Measurements from ENCODE around the gene F5. TPM values are rescaled to one million over a fixed set of nuclear protein-coding genes. Genes with fewer than 3 reads are reported as not detected.
"Not testable (repeated sequence)": the region's sequence is repeated elsewhere in the genome, so short reads cannot be mapped to it uniquely, and the experiment has no call there.

The F5 gene
- total RNA-seq, 2 experiments from 2014 or later: 39.7 to 40.1 TPM

GRCh38 chr1:169513208-169513607 lies 73.1 kb downstream of the F5 start:
- DNase-seq: no peak
- H3K27ac Mint-ChIP-seq: no peak overlapping the region
- H3K36me3 Mint-ChIP-seq: peaks cover 49% of the 10 kb centered on the region
- no peak overlapping the region for H3K4me3 Mint-ChIP-seq
- peaks cover 4% of the 10 kb centered on the region for H3K4me1 Mint-ChIP-seq
- H3K9me3 Mint-ChIP-seq: no peaks in the 10 kb centered on the region
- no peaks in the 10 kb centered on the region for H3K27me3 Mint-ChIP-seq

GRCh38 chr1:169511316-169512005 lies 74.8 kb downstream of the F5 start:
- Mint-ChIP-seq H3K27ac (no peak overlapping the region), H3K4me3 (no peak overlapping the region), H3K36me3 (peaks cover 34% of the 10 kb centered on the region), H3K27me3 (no peaks in the 10 kb centered on the region), H3K9me3 (no peaks in the 10 kb centered on the region), H3K4me1 (peaks cover 4% of the 10 kb centered on the region)
- no peak for DNase-seq

- Mint-ChIP-seq H3K36me3 (peaks cover 24% of the 10 kb centered on the region), H3K4me1 (peaks cover 4% of the 10 kb centered on the region), H3K27me3 (no peaks in the 10 kb centered on the region), H3K4me3 (no peak overlapping the region), H3K9me3 (no peaks in the 10 kb centered on the region), H3K27ac (no peak overlapping the region)
- no peak for DNase-seq
Observed at GRCh38 chr1:169510060-169510459, 76.2 kb downstream of the F5 start.

GRCh38 chr1:169509354-169509753 lies 76.9 kb downstream of the F5 start:
- Mint-ChIP-seq H3K4me3 (no peak overlapping the region), H3K27ac (no peak overlapping the region), H3K4me1 (peaks cover 4% of the 10 kb centered on the region), H3K27me3 (no peaks in the 10 kb centered on the region), H3K9me3 (no peaks in the 10 kb centered on the region), H3K36me3 (peaks cover 18% of the 10 kb centered on the region)
- DNase-seq: no peak

GRCh38 chr1:169508432-169509338 lies 77.6 kb downstream of the F5 start:
- peaks cover 4% of the 10 kb centered on the region for H3K4me1 Mint-ChIP-seq
- no peak overlapping the region for H3K4me3 Mint-ChIP-seq
- H3K27ac Mint-ChIP-seq: no peak overlapping the region
- no peaks in the 10 kb centered on the region for H3K27me3 Mint-ChIP-seq
- H3K9me3 Mint-ChIP-seq: no peaks in the 10 kb centered on the region
- DNase-seq: no peak
- H3K36me3 Mint-ChIP-seq: peaks cover 18% of the 10 kb centered on the region

- no peak overlapping the region for H3K4me3 Mint-ChIP-seq
- peaks cover 2% of the 10 kb centered on the region for H3K9me3 Mint-ChIP-seq
- H3K27ac Mint-ChIP-seq: no peak overlapping the region
- H3K4me1 Mint-ChIP-seq: peaks cover 4% of the 10 kb centered on the region
- H3K27me3 Mint-ChIP-seq: no peaks in the 10 kb centered on the region
- H3K36me3 Mint-ChIP-seq: peaks cover 19% of the 10 kb centered on the region
- no peak for DNase-seq
Observed at GRCh38 chr1:169507413-169507812, 78.9 kb downstream of the F5 start.

- not testable (repeated sequence) for H3K4me3 Mint-ChIP-seq, H3K27me3 Mint-ChIP-seq, H3K27ac Mint-ChIP-seq, H3K4me1 Mint-ChIP-seq, H3K9me3 Mint-ChIP-seq, DNase-seq
- H3K36me3 Mint-ChIP-seq: peaks cover 17% of the 10 kb centered on the region
Observed at GRCh38 chr1:169503601-169504000, 82.7 kb downstream of the F5 start.

- H3K9me3 Mint-ChIP-seq: peaks cover 2% of the 10 kb centered on the region
- peaks cover 14% of the 10 kb centered on the region for H3K27me3 Mint-ChIP-seq
- no peak overlapping the region for H3K27ac Mint-ChIP-seq
- H3K36me3 Mint-ChIP-seq: peaks cover 24% of the 10 kb centered on the region
- H3K4me3 Mint-ChIP-seq: no peak overlapping the region
- H3K4me1 Mint-ChIP-seq: no peaks in the 10 kb centered on the region
- DNase-seq: no peak
Observed at GRCh38 chr1:169499807-169500206, 86.5 kb downstream of the F5 start.

- Mint-ChIP-seq H3K27me3 (peaks cover 14% of the 10 kb centered on the region), H3K36me3 (peaks cover 16% of the 10 kb centered on the region), H3K4me3 (no peak overlapping the region), H3K4me1 (no peaks in the 10 kb centered on the region), H3K27ac (no peak overlapping the region), H3K9me3 (no peaks in the 10 kb centered on the region)
- no peak for DNase-seq
Observed at GRCh38 chr1:169497317-169497716, 89.0 kb downstream of the F5 start.

GRCh38 chr1:169495916-169496315 lies 90.4 kb downstream of the F5 start:
- DNase-seq: no peak
- peaks cover 14% of the 10 kb centered on the region for H3K27me3 Mint-ChIP-seq
- H3K4me3 Mint-ChIP-seq: no peak overlapping the region
- no peaks in the 10 kb centered on the region for H3K4me1 Mint-ChIP-seq
- H3K9me3 Mint-ChIP-seq: no peaks in the 10 kb centered on the region
- H3K36me3 Mint-ChIP-seq: peaks cover 8% of the 10 kb centered on the region
- no peak overlapping the region for H3K27ac Mint-ChIP-seq

- Mint-ChIP-seq H3K4me1 (no peaks in the 10 kb centered on the region), H3K36me3 (peaks cover 8% of the 10 kb centered on the region), H3K27ac (no peak overlapping the region), H3K4me3 (no peak overlapping the region), H3K27me3 (peaks cover 14% of the 10 kb centered on the region), H3K9me3 (no peaks in the 10 kb centered on the region)
- no peak for DNase-seq
Observed at GRCh38 chr1:169495046-169495775, 91.1 kb downstream of the F5 start.

- peaks cover 2% of the 10 kb centered on the region for H3K4me1 Mint-ChIP-seq
- H3K27me3 Mint-ChIP-seq: peaks cover 14% of the 10 kb centered on the region
- no peak overlapping the region for H3K4me3 Mint-ChIP-seq
- no peak overlapping the region for H3K27ac Mint-ChIP-seq
- peaks cover 10% of the 10 kb centered on the region for H3K36me3 Mint-ChIP-seq
- H3K9me3 Mint-ChIP-seq: no peaks in the 10 kb centered on the region
- DNase-seq: no peak
Observed at GRCh38 chr1:169494343-169494742, 91.9 kb downstream of the F5 start.

GRCh38 chr1:169493251-169493650 lies 93.0 kb downstream of the F5 start:
- DNase-seq: no peak
- Mint-ChIP-seq H3K9me3 (no peaks in the 10 kb centered on the region), H3K4me3 (no peak overlapping the region), H3K27me3 (peaks cover 9% of the 10 kb centered on the region), H3K36me3 (peaks cover 5% of the 10 kb centered on the region), H3K27ac (no peak overlapping the region), H3K4me1 (peaks cover 9% of the 10 kb centered on the region)

GRCh38 chr1:169491845-169492281 lies 94.4 kb downstream of the F5 start:
- DNase-seq: no peak
- H3K4me3 Mint-ChIP-seq: no peak overlapping the region
- no peak overlapping the region for H3K27ac Mint-ChIP-seq

GRCh38 chr1:169488157-169488556 lies 98.1 kb downstream of the F5 start:
- Mint-ChIP-seq H3K27ac (no peak overlapping the region), H3K36me3 (peaks cover 16% of the 10 kb centered on the region), H3K27me3 (no peaks in the 10 kb centered on the region), H3K9me3 (peaks cover 2% of the 10 kb centered on the region), H3K4me1 (peaks cover 48% of the 10 kb centered on the region), H3K4me3 (no peak overlapping the region)
- DNase-seq: no peak

More at GRCh38 chr1:169491845-169492281, 94.4 kb downstream of the F5 start:
- peaks cover 7% of the 10 kb centered on the region for H3K36me3 Mint-ChIP-seq
- peaks cover 2% of the 10 kb centered on the region for H3K9me3 Mint-ChIP-seq
- H3K4me1 Mint-ChIP-seq: peaks cover 21% of the 10 kb centered on the region
- H3K27me3 Mint-ChIP-seq: peaks cover 3% of the 10 kb centered on the region
